Measurements from ENCODE around the gene KDM1B. TPM values are rescaled to one million over a fixed set of nuclear protein-coding genes. Genes with fewer than 3 reads are reported as not detected.

The KDM1B gene
- total and polyA plus RNA-seq, 2 donors (not counting 3 experiments of a cell fraction or from before 2014, with no cell fraction given), result 3.0 to 10.8 TPM

DNA sequence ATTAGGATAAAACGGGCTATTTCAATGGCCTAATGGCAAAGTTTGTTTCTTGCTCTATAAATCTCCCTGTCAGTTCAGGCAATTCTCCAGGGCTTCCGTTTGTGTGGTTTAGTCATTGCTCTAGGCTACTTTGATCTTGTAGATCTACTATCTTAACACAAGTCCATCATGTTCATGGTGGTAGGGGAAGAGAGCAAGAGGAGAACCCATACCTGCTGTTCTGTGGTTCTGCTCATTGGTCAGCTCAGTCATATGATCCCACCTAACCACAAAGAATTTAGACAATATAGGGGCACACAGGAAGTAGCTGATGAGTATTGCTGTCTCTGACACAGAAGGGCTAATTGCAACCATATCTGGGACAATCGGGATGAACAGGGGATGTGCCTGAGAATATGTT is 114.0 kb downstream of the KDM1B start:
- intact Hi-C loops (cut with micrococcal nuclease), result loop anchor here (5.0 kb wide), 1 partner anchor 882 kb away; no protein-coding TSS in a partner anchor
- ChIA-PET CTCF (no interaction called here), POLR2A (no interaction called here)
- no peak overlapping the region for H3K4me3 ChIP-seq (replicated peaks in 1 of 3; ENCODE audit: insufficient read depth in 1 of 3, low read depth in 1 of 3, low read length in 3 of 3)
- no peaks in the 10 kb centered on the region for H3K36me3 ChIP-seq (ENCODE audit: control insufficient read depth in 2 of 2, extremely low read depth in 1 of 2, insufficient read depth in 2 of 2, low read length in 2 of 2)
- no peak overlapping the region for H2AFZ ChIP-seq (ENCODE audit: low read depth, low read length)
- no peaks in the 10 kb centered on the region for H3K79me2 ChIP-seq (ENCODE audit: control insufficient read depth, insufficient read depth, low read length)
- peaks cover 4% of the 10 kb centered on the region for H3K4me1 ChIP-seq (ENCODE audit: control insufficient read depth, extremely low read depth, insufficient read depth, low read length)
- H3K27ac ChIP-seq (ENCODE audit: insufficient read depth, low read depth, low read length), result no peak overlapping the region
- H3K4me2 ChIP-seq (ENCODE audit: insufficient read depth, low read length), result no peak overlapping the region
- FAIRE-seq (no peak), DNase-seq (ENCODE audit: low read depth, low spot score) (no peak)
- dilution Hi-C loops (cut with MboI; ENCODE audit: extremely low pct_ligation_motif_present, low sequenced_read_pairs), result no loop called here
- H3K9me3 ChIP-seq (replicated peaks; ENCODE audit: control insufficient read depth, insufficient read depth, low read length), result no peaks in the 10 kb centered on the region
- BruUV-seq (replicated peaks), result no TSS peak
- peaks cover 6 to 8% of the 10 kb centered on the region in 2 experiments for H3K27me3 ChIP-seq (ENCODE audit: control insufficient read depth in 2 of 2, insufficient read depth in 2 of 2, low read length in 2 of 2)
- no peaks in the 10 kb centered on the region for H3K9me1 ChIP-seq (replicated peaks; ENCODE audit: control insufficient read depth, extremely low read depth, insufficient read depth, low read length)
- TF ChIP-seq, protein P1, sequence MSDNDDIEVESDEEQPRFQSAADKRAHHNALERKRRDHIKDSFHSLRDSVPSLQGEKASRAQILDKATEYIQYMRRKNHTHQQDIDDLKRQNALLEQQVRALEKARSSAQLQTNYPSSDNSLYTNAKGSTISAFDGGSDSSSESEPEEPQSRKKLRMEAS (IDR thresholded peaks at IDR 0.05; ENCODE audit: insufficient read depth, insufficient read length), result no peak
- TF ChIP-seq GATA2 (IDR thresholded peaks at IDR 0.05; ENCODE audit: insufficient read depth, insufficient read length, low read depth, low read length) (no peak), POLR2AphosphoS5 (IDR thresholded peaks at IDR 0.05; ENCODE audit: insufficient read depth, low read depth, low read length) (no peak), EZH2 (IDR thresholded peaks at IDR 0.05; ENCODE audit: borderline replicate concordance, low read depth, low read length, severe bottlenecking) (no peak), FOS (IDR thresholded peaks at IDR 0.05; ENCODE audit: borderline replicate concordance, insufficient read depth, low read length) (no peak), MYC (IDR thresholded peaks at IDR 0.05; ENCODE audit: low read depth, low read length) (no peak)
- TF ChIP-seq, protein P2, sequence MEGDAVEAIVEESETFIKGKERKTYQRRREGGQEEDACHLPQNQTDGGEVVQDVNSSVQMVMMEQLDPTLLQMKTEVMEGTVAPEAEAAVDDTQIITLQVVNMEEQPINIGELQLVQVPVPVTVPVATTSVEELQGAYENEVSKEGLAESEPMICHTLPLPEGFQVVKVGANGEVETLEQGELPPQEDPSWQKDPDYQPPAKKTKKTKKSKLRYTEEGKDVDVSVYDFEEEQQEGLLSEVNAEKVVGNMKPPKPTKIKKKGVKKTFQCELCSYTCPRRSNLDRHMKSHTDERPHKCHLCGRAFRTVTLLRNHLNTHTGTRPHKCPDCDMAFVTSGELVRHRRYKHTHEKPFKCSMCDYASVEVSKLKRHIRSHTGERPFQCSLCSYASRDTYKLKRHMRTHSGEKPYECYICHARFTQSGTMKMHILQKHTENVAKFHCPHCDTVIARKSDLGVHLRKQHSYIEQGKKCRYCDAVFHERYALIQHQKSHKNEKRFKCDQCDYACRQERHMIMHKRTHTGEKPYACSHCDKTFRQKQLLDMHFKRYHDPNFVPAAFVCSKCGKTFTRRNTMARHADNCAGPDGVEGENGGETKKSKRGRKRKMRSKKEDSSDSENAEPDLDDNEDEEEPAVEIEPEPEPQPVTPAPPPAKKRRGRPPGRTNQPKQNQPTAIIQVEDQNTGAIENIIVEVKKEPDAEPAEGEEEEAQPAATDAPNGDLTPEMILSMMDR (IDR thresholded peaks at IDR 0.05; ENCODE audit: extremely low read depth in 1 of 2, insufficient read depth in 1 of 2, low read depth in 1 of 2, low read length in 2 of 2), result no peak
- no peaks in the 10 kb centered on the region for H4K20me1 ChIP-seq (replicated peaks; ENCODE audit: control insufficient read depth, extremely low read depth, insufficient read depth, low read length)
- no peak overlapping the region for H3K9ac ChIP-seq (replicated peaks; ENCODE audit: extremely low read depth, insufficient read depth, low read length)
